ENCODE results near the gene ADD1. TPM values are rescaled to one million over a fixed set of nuclear protein-coding genes. Genes with fewer than 3 reads are reported as not detected.
A peak's percentile ranks its signal among the peaks of the same experiment; 100 is the strongest.

Gene ADD1
- total and polyA plus RNA-seq, 4 donors, result 127 to 400 (median 268) TPM

DNA sequence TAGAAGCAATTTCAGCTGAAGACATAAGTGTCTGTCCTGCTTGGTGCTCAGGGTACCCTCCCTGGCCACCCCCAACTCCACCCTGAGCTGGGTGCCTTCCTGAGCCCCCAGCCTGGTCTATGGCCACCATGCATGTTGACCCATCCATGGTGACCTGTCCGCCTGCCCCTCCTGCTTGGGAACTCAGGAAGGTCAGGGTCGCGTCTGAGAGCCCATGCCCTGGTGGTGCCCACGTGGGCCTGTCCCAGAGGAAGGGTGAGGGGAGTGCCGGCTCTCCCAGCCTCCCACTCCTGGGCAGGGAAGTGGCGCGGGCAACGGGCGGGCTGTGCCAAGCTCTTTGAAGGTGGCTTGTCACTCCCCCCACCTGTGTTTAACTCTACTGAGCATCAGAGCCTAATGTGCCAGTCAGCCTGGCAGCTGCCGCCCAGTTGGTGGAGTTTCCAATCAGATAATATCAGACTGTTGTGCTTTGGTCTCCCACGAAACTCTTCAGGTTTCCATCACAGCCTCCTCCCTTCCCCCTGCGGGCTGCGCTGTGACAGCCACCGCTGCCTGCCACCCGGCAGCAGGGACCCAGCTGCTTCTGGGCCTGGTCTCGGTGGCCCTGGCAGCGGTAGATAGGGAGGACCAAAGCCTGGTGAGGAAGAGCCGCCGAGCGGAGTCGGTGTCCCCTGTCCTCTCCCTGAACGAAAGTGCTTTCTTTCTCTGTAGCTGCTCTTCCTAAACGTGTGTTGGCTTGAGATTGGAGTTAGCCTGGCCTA is 45.9 kb upstream of the ADD1 start:
- TF ChIP-seq, protein P1, sequence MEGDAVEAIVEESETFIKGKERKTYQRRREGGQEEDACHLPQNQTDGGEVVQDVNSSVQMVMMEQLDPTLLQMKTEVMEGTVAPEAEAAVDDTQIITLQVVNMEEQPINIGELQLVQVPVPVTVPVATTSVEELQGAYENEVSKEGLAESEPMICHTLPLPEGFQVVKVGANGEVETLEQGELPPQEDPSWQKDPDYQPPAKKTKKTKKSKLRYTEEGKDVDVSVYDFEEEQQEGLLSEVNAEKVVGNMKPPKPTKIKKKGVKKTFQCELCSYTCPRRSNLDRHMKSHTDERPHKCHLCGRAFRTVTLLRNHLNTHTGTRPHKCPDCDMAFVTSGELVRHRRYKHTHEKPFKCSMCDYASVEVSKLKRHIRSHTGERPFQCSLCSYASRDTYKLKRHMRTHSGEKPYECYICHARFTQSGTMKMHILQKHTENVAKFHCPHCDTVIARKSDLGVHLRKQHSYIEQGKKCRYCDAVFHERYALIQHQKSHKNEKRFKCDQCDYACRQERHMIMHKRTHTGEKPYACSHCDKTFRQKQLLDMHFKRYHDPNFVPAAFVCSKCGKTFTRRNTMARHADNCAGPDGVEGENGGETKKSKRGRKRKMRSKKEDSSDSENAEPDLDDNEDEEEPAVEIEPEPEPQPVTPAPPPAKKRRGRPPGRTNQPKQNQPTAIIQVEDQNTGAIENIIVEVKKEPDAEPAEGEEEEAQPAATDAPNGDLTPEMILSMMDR (IDR thresholded peaks at IDR 0.05; ENCODE audit: control extremely low read depth, extremely low read depth), result no peak
- H3K27me3 ChIP-seq (ENCODE audit: control insufficient read depth in 3 of 3, insufficient read depth in 3 of 3, low read length in 2 of 3), result no peaks in the 10 kb centered on the region
- ATAC-seq (ENCODE audit: insufficient read depth, low FRiP score), result no peak
- peak overlapping the region; percentile 35 to 95 for H3K27ac ChIP-seq (ENCODE audit: low read depth in 1 of 2, low read length in 1 of 2)
- no peak for DNase-seq
- H3K4me3 ChIP-seq, result no peak overlapping the region
- no peaks in the 10 kb centered on the region for H3K9me3 ChIP-seq (ENCODE audit: control insufficient read depth in 4 of 4, insufficient read depth in 3 of 4, low read length in 3 of 4)
- peaks cover 0 to 2% (median 0%) of the 10 kb centered on the region in 4 donors for H3K36me3 ChIP-seq (ENCODE audit: control insufficient read depth in 4 of 4, insufficient read depth in 4 of 4, low read length in 4 of 4)
- H3K4me1 ChIP-seq (ENCODE audit: control insufficient read depth in 5 of 5, insufficient read depth in 5 of 5, low read length in 5 of 5), result peaks cover 18 to 74% (median 50%) of the 10 kb centered on the region in 5 donors
- 34 to 48% methylated on average over 23 of the region's 23 CpGs for WGBS, 2 donors
- H3K9ac ChIP-seq (ENCODE audit: insufficient read depth in 1 of 2, low read length in 2 of 2), result no peak overlapping the region

DNA sequence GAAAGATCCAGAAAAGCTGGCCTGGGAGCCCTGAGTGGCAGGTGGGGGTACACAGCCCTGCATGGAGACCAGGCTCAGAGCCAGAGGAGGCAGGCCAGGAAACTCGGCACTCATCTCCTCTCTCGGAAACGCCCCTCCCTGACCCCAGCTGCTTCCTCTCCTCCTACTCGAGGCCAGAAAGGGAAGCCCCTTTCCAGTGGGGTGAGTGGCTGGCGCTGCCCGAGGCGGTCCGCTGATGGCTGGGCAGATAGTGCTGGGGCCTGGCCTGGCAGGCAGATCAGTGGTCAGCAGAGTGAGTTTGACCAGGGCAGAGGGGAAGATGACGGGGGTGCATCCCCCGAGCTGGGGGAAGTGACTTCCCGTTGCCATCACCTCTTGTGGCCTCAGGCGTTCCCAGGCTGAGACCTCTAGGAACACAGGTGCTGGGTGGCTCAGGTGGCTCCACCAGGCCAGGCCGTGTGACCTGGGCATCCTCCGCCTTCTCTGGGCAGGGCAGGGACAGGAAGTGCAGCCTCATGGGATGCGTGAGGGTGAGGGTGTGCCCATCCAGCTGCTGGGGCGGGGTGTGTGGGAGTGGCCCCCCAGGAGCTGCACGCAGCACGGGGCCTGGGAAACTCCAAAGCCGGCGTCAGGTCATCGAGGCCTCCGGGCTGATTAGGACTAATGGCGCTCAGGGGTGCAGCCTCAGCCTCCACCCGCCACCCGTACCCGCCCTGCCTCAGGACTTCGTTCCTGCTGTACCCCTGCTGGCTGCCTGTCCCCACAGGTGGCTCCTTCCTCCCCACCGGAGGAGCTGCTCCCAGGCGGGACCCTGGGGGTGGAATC is 45.0 kb upstream of the ADD1 start:
- peaks cover 0 to 2% (median 0%) of the 10 kb centered on the region in 4 donors for H3K36me3 ChIP-seq (ENCODE audit: control insufficient read depth in 4 of 4, insufficient read depth in 4 of 4, low read length in 4 of 4)
- H3K4me1 ChIP-seq (ENCODE audit: control insufficient read depth in 5 of 5, insufficient read depth in 5 of 5, low read length in 5 of 5), result peaks cover 18 to 77% (median 50%) of the 10 kb centered on the region in 5 donors
- TF ChIP-seq, protein P1 (IDR thresholded peaks at IDR 0.05; ENCODE audit: control extremely low read depth, extremely low read depth), result no peak
- H3K4me3 ChIP-seq, result no peak overlapping the region
- H3K27me3 ChIP-seq (ENCODE audit: control insufficient read depth in 3 of 3, insufficient read depth in 3 of 3, low read length in 2 of 3), result no peaks in the 10 kb centered on the region
- peak; percentile 14 for ATAC-seq (ENCODE audit: insufficient read depth, low FRiP score)
- peak overlapping the region; percentile 35 to 95 for H3K27ac ChIP-seq (ENCODE audit: low read depth in 1 of 2, low read length in 1 of 2)
- H3K9me3 ChIP-seq (ENCODE audit: control insufficient read depth in 4 of 4, insufficient read depth in 3 of 4, low read length in 3 of 4), result no peaks in the 10 kb centered on the region
- H3K9ac ChIP-seq (ENCODE audit: insufficient read depth in 1 of 2, low read length in 2 of 2), result no peak overlapping the region
- peak; percentile 79 to 90 (median 84) for DNase-seq
- 22 to 38% methylated on average over 27 to 29 of the region's 29 CpGs for WGBS, 2 donors

DNA sequence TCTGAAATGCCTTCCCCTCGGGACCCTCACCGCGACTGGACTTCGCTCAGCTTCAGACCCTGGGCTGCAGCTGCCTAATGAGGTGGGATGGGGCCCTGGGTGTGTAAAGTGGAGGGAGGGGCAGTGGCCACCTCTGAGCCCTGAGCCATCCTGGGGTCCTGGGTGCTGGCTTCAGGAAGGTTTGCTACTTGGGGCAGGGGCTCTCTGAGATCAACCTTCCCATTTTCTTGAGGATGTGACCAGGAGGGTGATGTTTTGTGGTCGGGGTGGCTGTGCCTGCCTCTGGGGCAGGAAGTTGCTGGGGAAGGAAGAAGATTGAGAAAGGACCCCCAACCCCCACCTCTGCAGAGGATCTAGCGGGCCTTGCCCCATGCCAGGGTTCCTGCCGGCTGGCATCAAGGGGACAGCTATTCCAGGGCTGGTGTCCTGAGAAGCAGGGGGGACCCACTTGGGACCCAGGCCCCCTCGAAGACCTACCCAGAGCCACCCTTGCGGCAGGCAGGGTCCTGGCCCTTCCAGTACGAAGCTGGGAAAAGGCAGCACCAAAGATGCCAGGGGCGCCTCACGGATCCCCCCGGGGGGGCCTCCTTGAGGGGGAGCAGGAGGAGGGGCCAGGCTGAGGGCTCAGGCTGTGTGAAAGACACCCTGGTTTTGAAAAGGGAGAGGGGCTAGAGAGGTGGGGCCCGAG is 44.3 kb upstream of the ADD1 start:
- Histone ChIP-seq H3K36me3 (ENCODE audit: control insufficient read depth in 4 of 4, insufficient read depth in 4 of 4, low read length in 4 of 4) (peaks cover 0 to 4% (median 0%) of the 10 kb centered on the region in 4 donors), H3K27me3 (ENCODE audit: control insufficient read depth in 3 of 3, insufficient read depth in 3 of 3, low read length in 2 of 3) (no peaks in the 10 kb centered on the region), H3K9me3 (ENCODE audit: control insufficient read depth in 4 of 4, insufficient read depth in 3 of 4, low read length in 3 of 4) (no peaks in the 10 kb centered on the region), H3K27ac (ENCODE audit: low read depth in 1 of 2, low read length in 1 of 2) (peak overlapping the region; percentile 13 to 95), H3K9ac (ENCODE audit: insufficient read depth in 1 of 2, low read length in 2 of 2) (no peak overlapping the region), H3K4me1 (ENCODE audit: control insufficient read depth in 5 of 5, insufficient read depth in 5 of 5, low read length in 5 of 5) (peaks cover 15 to 75% (median 42%) of the 10 kb centered on the region in 5 donors), H3K4me3 (no peak overlapping the region)
- DNase-seq (peak in 1 of 3 donors; percentile 12), ATAC-seq (ENCODE audit: insufficient read depth, low FRiP score) (no peak)
- TF ChIP-seq, protein P1 (IDR thresholded peaks at IDR 0.05; ENCODE audit: control extremely low read depth, extremely low read depth), result no peak
- 38 to 56% methylated on average over 14 of the region's 14 CpGs for WGBS, 2 donors
